Left lung (tissue), 10 donors: Measurements from ENCODE around the gene LRRC8E. TPM values are rescaled to one million over a fixed set of nuclear protein-coding genes. Genes with fewer than 3 reads are reported as not detected.
"Not testable (repeated sequence)": the region's sequence is repeated elsewhere in the genome, so short reads cannot be mapped to it uniquely, and the experiment has no call there.

Experiments used
- ATAC-seq: fragments of 200-7000 bp; cut with Tn5 transposase; one replicate; pipeline ENCODE4 v1.9.1; 2020; ENCODE audit warnings: moderate library complexity
- DNase-seq, 4 donors: peaks; one replicate each; pipeline ENCODE4 v3.0.0-alpha.2; 2013 to 2020
- H3K27ac ChIP-seq, 2 donors: fragments of 200-600 bp; sonication (generic) in 1 of 2; one replicate each; pipeline versions ENCODE4 v1.5.0 to v1.8.0; 2020 to 2021
- H3K27me3 ChIP-seq, 2 donors: fragments of 200-600 bp; sonication (generic) in 1 of 2; one replicate each; pipeline versions ENCODE4 v1.5.0 to v1.8.0; 2020 to 2021
- H3K36me3 ChIP-seq, 2 donors: fragments of 200-600 bp; sonication (generic) in 1 of 2; one replicate each; pipeline versions ENCODE4 v1.5.0 to v1.8.0; 2020 to 2021
- H3K4me1 ChIP-seq, 2 donors: fragments of 200-600 bp; one replicate each; pipeline ENCODE4 v1.8.0; 2021
- H3K4me3 ChIP-seq, 2 donors: fragments of 200-600 bp; sonication (generic) in 1 of 2; one replicate each; pipeline versions ENCODE4 v1.5.0 to v1.8.0; 2020 to 2021; ENCODE audit warnings: mild to moderate bottlenecking in 1 of 2
- H3K9me3 ChIP-seq, 2 donors: fragments of 200-600 bp; sonication (generic) in 1 of 2; one replicate each; pipeline versions ENCODE4 v1.5.0 to v1.8.0; 2020 to 2021
- intact Hi-C, 2 donors: fragments of 100-400 bp; cut with DNase I; formaldehyde crosslinking; loops; one replicate each; pipeline versions ENCODE4 v1.11.2 to v1.14.2; 2022
- polyA plus RNA-seq, 6 donors: library from polyadenylated mRNA; unstranded; fragments of 120-200 nt; gene quantifications; one replicate each; pipeline ENCODE4 v1.2.1, GENCODE V29; 2013; ENCODE audit not compliant: insufficient read length in 6 of 6
- total RNA-seq, 2 donors: library from RNA; stranded (reverse); fragmentation: NEBNext Ultra II Directional; extraction: Animal tissue kit (Norgen Biotek cat#: 25700); gene quantifications; one replicate each; pipeline ENCODE4 v1.2.1, GENCODE V29; 2021
- TF ChIP-seq, protein P1 (sequence below), 2 donors: fragments of 200-600 bp; sonication (generic) in 1 of 2; IDR thresholded peaks; one replicate each; pipeline versions ENCODE4 v1.5.0 to v1.8.0; 2021; ENCODE audit warnings: antibody characterized with exemption in 2 of 2
- donor health status: DM: no; HTN: yes; CAD: no.
- donor health status: DM: no; HTN: no; CAD: no.

Gene LRRC8E
- total and polyA plus RNA-seq, 8 donors = 3.7 to 10.5 (median 4.7) TPM

DNA sequence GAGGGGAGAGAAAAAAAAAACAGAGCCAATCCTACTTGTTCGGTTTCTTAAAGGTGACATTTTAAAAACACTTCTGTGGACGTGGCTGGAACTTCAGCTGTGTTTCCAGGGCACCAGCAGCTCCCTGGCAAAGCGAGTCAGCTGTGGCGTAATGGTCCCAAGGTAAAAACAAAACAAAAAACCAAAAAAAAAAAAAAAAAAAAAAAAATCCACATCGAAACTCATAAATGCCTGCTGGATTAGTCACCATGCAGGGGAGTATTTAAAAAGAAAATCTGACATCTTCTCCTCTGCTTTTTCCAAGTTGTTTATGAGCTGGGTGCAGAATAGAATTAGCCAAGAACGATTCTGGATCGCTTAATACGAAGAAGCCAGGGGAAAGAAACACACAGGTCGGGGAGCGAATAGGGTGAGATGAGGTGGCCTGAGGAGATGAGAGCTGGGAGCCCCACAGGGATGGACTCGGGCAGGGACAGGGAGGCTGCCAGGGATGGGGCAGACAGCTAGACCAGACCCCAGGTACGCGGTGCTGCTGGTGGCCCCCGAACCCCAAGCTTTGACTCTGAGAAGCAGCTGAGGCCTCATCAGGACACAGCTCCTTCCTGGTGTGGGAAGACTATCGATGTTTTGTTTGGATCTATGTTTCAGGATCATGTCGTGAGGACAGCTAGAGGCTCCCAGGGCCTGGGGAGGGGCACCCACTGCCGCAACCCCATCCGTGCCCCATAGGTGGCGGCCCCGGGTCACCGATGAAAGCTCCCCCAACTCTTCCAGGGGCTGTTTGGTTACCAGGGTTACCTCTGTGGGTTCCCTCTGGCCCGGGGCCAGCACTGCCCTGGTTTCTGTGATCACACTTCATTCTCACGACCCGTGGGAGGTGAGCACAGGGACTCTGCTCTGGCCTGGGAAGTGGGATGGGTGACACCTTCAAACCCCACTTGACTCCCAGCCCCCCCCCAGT, 40.7 kb downstream of the LRRC8E start:
- Histone ChIP-seq H3K4me3 (no peak overlapping the region), H3K27ac (peak overlapping the region; percentile 3 to 79), H3K9me3 (no peaks in the 10 kb centered on the region), H3K36me3 (peaks cover 0 to 54% of the 10 kb centered on the region in 2 donors), H3K4me1 (peaks cover 5 to 23% of the 10 kb centered on the region in 2 donors), H3K27me3 (peaks cover 0 to 15% of the 10 kb centered on the region in 2 donors)
- TF ChIP-seq, protein P1, sequence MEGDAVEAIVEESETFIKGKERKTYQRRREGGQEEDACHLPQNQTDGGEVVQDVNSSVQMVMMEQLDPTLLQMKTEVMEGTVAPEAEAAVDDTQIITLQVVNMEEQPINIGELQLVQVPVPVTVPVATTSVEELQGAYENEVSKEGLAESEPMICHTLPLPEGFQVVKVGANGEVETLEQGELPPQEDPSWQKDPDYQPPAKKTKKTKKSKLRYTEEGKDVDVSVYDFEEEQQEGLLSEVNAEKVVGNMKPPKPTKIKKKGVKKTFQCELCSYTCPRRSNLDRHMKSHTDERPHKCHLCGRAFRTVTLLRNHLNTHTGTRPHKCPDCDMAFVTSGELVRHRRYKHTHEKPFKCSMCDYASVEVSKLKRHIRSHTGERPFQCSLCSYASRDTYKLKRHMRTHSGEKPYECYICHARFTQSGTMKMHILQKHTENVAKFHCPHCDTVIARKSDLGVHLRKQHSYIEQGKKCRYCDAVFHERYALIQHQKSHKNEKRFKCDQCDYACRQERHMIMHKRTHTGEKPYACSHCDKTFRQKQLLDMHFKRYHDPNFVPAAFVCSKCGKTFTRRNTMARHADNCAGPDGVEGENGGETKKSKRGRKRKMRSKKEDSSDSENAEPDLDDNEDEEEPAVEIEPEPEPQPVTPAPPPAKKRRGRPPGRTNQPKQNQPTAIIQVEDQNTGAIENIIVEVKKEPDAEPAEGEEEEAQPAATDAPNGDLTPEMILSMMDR (IDR thresholded peaks at IDR 0.05) = peak in 1 of 2 donors; percentile 12
- intact Hi-C loops = no loop called here
- DNase-seq = peak in 2 of 4 donors; percentile 42 to 77
- ATAC-seq = no peak

DNA sequence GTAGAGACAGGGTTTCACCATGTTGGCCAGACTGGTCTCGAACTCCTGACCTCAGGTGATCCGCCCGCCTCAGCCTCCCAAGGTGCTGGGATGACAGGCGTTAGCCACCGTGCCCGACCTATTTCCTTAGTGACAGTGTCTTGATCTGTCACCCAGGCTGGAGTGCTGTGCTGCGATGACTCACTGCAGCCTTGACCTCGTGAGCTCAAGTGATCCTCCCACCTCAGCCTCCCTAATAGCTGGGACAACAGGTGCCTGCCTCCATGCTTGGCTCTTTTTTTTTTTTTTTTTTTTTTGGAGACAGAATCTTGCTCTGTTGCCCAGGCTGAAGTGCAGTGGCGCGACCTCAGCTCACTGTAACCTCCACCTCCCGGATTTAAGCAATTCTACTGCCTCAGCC, 41.7 kb downstream of the LRRC8E start:
- peaks cover 0 to 64% of the 10 kb centered on the region in 2 donors for H3K36me3 ChIP-seq
- intact Hi-C loops, ATAC-seq, H3K27ac ChIP-seq, H3K4me3 ChIP-seq, H3K27me3 ChIP-seq, H3K9me3 ChIP-seq: not testable (repeated sequence)
- DNase-seq = peak in 1 of 4 donors; percentile 27
- peaks cover 3 to 17% of the 10 kb centered on the region in 2 donors for H3K4me1 ChIP-seq

DNA sequence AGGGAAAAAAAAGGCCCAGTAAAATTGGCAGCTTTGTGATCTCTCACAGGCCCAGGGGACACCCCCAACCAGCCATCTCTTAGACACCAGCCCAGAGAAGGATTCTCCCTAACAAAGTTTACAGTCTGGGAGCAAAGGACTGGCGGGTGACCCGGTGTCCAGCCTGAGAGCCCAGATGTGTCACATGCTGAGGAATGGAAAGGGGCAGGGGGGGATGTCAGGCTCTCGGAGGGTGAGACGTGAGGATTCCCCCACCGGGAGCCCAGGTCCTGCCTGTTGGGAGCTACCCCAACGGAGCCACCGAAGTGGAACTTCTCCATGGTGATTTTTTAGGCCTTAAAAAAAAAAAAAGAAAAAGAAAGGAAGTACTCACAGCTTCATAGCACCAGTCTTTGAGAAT, 42.5 kb downstream of the LRRC8E start:
- Histone ChIP-seq H3K4me1 (peaks cover 0 to 9% of the 10 kb centered on the region in 2 donors), H3K9me3 (no peaks in the 10 kb centered on the region), H3K4me3 (no peak overlapping the region), H3K36me3 (peaks cover 0 to 71% of the 10 kb centered on the region in 2 donors), H3K27ac (no peak overlapping the region), H3K27me3 (peaks cover 0 to under 1% of the 10 kb centered on the region in 2 donors)
- DNase-seq (peak in 2 of 4 donors; percentile 30 to 33), ATAC-seq (no peak)
- intact Hi-C loops = no loop called here
- TF ChIP-seq, protein P1 (IDR thresholded peaks at IDR 0.05) = no peak

DNA sequence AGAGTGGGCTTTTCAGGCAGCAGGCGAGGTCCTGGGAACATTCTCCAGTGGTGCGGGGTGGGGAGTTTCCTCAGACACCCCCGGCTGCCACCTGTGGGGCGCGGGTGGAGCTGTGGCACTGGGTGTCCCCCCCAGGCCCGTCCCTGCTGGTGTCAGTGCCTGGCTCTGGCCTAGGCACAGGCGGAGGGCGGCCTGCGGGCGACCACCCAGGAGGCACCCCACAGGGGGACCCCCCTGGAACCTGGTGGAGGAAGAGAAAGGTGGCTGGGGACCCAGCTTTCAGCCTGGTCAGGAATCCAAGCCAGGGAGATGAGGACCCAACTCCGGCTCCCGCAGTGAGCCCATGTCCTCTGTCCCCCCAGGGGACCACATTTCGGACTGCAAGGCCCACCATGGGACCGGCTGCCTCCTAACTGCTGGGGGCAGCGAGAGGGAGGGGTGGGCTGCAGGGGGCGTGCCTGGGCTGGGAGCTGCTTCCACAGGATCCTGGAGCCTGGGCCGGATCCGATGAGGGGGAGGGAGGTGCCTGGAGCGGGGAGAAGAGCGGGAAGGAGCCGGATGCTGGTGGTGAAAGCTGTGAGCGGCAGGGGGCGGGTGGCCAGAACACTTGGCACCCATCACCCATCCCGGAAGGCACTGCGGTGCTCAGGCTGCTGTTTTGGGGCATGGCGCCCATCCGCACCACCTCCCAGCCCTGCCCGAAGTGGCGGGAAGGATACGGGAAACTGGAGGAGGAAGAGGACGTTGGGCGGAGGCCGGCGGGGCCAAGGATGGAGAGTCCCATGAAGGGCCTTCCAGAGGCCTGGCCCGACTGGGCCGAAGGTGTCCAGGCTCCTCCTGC, 43.1 kb downstream of the LRRC8E start:
- no peak overlapping the region for H3K4me3 ChIP-seq
- H3K27me3 ChIP-seq = no peaks in the 10 kb centered on the region
- H3K9me3 ChIP-seq = no peaks in the 10 kb centered on the region
- intact Hi-C loops = no loop called here
- peaks cover 0 to 5% of the 10 kb centered on the region in 2 donors for H3K4me1 ChIP-seq
- H3K27ac ChIP-seq = no peak overlapping the region
- TF ChIP-seq, protein P1 (IDR thresholded peaks at IDR 0.05) = no peak
- ATAC-seq (no peak), DNase-seq (peak in 2 of 4 donors; percentile 31 to 77)
- peaks cover 0 to 78% of the 10 kb centered on the region in 2 donors for H3K36me3 ChIP-seq

DNA sequence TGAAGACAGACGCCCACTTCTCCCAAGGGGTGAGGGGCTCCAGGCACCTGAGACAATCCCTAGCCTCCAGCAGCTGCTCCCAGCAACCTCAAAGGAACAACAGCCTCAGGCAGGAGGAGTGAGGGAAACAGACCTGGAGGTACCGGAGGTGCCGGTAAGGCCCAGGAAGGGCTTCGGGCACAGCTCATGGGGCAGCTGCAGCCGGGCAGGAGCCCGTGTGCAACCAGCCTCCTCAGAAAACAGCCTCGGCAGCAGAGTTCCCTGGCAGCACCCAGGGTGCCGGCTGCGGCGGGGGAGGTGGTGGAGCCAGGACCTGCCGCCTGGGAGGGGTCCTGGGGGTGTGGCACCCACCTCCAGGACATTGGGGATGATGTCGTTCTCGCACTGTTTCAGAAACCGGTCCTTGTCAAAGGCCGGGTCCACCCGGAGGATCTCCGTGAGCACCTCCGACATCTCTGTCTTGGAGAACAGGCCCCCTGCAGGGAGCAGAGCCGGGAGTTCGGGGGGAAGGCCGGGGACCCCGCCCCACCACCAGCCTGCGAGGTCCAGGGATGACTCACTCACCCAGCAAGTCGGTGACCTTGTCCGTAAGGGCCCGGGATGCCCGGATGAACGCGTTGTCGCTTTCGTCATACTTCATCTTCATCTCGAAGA, 44.1 kb downstream of the LRRC8E start:
- Histone ChIP-seq H3K4me3 (no peak overlapping the region), H3K9me3 (no peaks in the 10 kb centered on the region), H3K27me3 (no peaks in the 10 kb centered on the region), H3K36me3 (peaks cover 0 to 83% of the 10 kb centered on the region in 2 donors), H3K27ac (no peak overlapping the region), H3K4me1 (no peaks in the 10 kb centered on the region)
- no peak for ATAC-seq
- TF ChIP-seq, protein P1 (IDR thresholded peaks at IDR 0.05) = no peak
- DNase-seq = peak in 2 of 4 donors; percentile 26 to 60
- intact Hi-C loops = no loop called here
